NCI-H510A (cell line): Measurements from ENCODE around the gene ACO2.
"Not testable (repeated sequence)": the region's sequence is repeated elsewhere in the genome, so short reads cannot be mapped to it uniquely, and the experiment has no call there.

Source experiments
- DNase-seq: peaks from one replicate; lab custom pipeline; 2025; lab: John Stamatoyannopoulos, UW

Gene ACO2

DNA sequence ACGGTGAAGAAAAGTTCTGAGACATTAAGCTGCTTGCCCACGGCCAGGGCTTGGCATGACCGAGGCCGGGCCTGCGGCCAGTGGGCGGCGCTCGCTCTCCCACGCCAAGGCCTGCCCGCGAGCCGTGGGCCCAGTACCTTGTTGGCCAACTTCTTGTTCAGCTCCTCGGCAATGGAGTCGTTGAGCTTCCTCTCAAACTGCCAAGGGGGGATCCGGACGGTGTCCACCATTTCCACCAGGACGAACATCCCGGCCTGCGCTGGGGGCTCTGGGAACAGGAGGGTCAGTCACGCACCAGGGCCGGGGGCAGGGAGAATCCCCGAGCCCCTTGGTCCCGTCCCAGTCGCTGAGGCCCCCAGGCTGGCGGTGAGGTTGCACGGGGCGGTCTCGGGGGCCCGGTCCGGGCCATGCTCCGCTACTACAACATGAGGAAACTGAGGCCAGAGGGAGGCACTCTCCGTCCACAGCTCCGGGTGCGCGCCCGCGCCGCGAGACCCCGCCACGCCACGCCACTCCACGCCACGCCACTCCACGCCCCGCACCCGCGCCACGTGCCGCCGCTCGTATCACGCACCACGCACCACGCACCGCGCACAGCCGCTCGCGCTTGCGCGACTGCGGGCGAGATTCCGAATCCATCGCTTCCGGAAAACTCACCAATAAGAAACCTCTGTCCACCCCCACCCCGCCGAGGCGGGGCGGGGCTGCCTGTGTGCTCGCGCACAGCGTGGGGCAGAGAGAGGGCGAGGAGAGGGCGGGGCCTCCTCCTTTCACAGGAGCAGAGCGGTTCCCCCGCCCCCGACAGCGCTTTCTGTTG lies 75.1 kb downstream of the ACO2 start, which contains the start of gene POLR3H:
TSS of gene POLR3H (minus strand) at position 617 of the 817 bp plus-strand sequence. CDS start at position 248, 369 bp downstream.
- DNase-seq = peak; percentile 96

DNA sequence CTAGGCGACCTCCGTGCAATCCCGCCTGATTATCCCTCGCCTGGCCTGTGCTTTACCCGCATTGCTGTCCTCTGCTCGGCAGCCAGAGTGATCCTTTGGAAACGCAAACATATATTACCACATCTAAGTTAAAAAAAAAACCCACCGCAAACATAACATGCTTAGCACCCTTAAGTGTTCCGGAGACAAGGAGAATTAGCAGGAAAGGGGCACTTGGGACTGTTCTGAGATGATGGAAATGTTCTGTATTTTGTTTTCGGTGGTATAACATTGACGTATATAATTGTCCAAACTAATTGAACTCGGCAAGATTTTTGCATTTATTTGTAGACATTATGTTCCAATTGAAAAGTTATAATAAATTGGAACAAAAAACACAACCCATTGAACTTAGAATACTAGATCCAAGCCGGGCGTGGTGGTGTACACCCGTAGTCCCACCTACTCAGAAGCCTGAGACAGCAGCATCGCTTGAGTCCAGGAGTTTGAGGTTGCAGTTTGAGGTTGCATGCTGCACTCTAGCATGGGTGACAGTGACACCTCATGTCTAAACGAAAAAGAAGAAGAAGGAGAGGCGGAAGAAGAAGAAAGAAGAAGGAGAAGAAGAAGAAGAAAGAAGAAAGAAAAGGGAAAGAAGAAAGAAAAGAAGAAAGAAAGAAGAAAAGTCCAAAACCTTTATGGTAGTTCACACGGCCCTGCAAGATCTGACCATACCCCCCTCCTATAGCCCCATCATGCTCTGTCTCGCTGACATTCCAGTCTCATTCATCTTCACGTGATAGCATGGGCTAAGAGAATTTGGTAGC lies 76.0 kb downstream of the ACO2 start:
- no peak for DNase-seq

DNA sequence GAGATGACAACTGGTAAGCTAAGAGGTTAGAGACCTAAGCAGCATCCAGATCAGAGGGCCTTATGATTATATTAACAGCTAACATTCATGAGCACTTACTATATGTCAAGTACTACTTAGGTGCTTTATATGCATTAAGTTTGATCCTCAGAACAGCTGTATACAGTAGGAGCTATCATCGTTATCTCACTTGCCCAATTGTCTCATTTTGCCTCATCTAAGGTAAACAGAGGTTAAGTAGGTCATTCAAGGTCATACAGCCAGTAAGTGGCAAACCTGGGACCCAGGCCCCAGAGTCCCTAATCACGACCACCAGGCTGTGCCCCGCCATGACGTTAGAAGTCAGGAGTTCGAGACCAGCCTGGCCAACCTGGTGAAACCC lies 79.9 kb downstream of the ACO2 start:
- DNase-seq = no peak

DNA sequence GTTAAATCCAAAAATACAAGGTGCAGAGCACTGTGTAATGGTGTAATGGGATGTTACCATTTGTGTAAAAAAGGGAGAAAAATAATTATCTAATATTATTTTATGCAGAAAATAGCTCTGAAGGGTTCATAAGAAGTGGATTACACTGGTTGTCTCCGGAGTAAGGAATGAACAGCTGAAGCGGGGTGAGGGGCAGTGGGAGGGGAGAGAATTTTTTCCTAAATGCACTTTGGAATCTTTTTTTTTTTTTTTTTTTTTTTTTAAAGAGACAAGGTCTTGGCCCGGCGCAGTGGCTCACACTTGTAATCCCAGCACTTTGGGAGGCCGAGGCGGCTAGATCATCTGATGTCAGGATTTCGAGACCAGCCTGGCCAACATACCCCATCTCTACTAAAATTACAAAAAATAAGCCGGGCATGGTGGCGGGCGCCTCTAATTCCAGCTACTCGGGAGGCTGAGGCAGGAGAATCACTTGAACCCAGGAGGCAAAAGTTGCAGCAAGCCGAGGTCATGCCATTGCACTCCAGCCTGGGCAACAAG lies 82.1 kb downstream of the ACO2 start:
- no peak for DNase-seq

DNA sequence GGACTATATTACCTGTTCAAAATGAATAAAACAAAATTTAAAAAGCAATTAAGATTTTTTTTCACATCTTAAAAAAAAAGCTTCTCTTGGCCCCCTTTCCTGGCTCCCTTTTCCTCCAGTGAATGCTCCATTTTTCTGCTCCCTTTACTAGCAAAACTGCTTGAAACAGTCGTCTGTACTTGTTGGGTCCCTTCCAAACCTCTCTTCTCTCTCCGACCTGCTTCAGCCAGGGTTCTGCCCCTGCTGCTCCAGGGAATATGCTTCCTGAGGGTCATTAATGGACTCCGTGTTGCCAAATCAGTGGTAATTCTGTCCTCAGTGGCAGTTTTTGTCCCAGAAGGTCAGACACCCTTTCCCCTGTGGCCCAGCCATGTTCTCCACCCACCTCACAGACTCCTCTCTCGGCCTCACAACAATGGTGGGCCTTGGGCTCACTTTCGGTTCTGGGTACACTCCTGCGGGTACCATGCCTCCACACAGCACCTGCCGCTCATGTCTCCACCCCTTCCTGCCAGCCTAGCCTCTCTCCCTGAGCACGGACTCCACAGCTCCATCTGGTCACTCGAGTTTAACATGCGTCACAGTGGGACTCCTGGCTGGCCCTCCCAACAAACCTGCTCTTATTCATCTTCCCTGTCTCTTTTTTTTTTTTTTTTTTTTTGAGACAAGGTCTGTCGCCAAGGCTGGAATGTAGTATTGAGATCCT lies 83.1 kb downstream of the ACO2 start:
- DNase-seq = no peak

DNA sequence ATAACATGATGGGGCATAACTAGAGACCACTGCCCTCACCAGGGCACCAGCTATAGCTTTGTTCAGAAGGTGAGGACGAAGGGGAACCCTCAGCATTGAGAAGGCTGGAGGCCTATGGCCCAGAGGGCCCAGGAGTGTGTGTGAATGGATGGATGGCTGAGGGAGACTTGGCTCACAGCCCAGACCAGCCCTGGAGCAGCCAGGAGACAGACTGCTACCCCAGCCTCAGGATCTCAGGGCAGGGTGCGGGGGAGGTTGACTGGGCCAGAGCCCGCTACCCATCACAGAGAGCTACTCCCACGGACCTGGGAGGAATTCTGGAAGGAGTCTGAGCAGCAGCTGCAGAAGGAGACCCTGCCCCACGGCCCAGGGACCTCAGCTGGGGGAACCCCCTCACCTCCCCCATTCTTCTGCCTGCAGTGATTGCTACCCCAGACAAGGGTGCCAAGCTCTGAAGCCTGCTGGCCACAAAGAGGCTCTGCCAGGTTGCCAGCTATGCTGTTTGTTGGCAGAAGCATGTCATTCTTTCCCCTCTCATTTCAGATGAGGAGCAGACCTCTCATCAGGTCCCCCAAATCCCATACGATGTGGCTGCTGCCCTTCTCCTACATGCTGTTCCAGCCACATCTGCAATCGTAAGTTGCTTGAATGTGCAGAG lies 86.5 kb downstream of the ACO2 start:
- DNase-seq = no peak

DNA sequence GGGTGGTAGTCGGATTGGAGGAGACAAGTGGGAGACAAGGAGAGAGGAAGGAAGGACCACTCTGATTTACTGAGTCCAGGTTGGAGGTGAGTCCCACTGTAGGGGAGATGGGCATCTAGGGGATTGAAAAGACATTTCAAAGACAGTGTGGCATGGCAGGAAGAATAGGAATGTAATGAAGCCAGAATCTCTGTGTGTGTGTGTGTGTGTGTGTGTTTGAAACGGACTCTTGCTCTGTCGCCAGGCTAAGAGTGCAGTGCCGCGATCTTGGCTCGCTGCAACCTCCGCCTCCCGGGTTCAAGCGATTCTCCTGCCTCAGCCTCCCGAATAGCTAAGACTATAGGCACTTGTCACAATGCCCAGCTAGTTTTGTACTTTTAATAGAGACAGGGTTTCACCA lies 87.6 kb downstream of the ACO2 start:
- no peak for DNase-seq

DNA sequence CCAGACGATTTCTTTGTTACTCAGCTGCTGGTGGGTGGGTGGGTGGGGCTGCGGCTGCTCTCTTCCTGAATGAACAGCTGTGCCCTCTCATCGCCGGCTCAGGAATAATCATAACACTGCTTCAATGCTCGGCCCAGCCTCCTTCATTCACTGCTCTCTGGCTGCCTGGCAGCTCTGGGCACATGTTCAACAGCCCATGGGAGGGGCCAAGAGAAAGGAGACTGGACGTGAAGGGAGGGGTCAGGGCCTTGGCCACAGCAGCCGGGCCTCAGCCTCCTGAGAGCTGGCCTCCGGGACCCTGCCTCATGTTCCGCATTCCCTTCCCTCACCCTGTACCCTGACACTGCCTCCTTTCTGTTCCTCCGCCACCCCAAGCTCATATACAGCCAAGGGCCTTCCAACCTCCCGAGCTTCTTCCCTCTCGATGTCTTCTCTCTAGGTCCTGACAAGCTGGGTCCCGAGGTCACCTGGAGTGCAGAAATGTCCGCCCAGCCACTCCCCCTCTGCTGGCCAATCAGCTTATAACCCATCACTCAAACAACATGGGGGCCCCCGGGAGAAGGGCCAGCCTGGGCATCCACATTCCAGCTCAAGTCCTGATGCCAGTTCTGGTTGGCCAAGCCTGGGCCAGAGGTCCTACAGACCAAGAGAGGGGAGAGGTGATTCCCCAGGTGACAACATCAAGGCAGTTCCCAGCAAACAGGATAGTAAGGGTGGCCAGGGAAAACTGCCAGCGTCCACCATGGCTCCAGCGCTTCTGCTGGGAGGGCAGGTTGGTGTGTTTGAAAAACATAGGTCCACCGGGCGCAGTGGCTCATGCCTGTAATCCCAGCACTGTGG lies 88.7 kb downstream of the ACO2 start:
- peak; percentile 58 for DNase-seq

DNA sequence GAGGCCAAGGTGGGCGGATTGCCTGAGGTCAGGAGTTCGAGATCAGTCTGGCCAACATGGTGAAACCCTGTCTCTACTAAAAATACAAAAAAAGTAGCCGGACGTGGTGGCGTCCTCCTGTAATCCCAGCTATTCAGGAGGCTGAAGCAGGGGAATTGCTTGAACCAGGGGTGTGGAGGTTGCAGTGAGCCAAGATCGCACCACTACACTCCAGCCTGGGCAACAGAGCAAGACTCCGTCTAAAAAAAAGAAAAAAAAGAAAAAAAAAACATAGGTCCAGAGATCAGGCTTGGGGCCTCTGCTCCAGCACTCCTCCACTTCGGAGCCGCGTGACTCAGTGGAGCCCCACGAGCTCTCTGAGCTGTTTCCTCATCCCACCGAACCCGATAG lies 89.3 kb downstream of the ACO2 start:
- DNase-seq = not testable (repeated sequence)

DNA sequence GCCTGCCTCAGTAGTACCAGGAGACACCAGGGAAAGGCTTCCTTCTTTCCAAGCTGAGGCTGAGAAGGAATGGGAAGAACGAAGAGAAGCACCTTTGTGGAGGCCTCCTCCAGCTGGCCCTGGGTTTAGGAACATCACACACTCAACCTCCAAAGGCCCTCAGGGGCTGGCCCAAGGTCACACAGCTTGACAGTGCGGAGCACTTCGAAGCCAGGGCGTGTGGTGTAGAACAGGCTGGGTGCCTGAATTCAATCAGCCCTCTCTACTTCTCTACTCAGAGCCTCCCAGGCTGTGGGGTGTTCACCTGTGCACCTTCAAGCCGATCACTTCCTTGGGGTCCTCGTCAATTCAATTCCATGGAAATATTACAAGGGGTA lies 91.2 kb downstream of the ACO2 start:
- DNase-seq = no peak

DNA sequence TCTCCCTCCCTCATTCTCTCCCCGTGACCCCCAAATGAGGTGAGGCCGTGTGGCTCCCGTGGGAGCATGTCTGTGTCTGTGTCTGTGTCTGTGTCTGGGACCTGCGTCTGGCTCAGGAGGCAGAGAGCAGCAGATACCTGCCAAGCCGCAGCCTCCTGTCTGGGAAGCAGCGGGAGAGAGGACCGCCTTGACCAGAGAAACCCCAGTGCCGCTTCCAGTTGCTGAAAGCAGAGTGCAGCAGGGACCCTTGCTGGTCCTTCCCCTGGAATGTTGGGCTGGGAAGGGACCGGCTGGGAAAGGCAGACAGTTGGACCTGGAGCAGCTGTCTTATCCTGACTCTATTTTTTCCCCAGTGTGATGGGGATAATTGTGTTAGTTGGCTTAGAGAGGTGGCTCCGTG lies 92.4 kb downstream of the ACO2 start:
- no peak for DNase-seq

DNA sequence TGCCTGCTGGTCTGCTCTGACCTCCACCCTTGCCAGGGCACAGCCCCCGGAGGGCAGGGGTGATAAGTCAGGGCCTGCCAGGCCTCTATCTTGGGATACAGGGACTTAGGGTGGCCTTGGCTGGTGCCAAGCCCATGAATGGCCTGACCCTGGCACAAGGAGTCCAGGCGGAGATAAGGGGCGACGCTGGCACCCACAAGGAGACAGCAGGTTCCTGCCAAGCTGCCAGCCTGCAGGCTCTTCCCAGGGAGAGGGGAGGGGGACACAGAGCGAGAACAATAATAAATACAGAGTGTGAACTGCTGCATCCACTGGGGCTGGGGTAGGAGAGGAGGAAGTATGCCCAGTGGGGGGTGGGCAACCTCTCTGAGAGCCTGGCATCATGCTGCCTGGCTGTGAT lies 92.9 kb downstream of the ACO2 start:
- DNase-seq = no peak

DNA sequence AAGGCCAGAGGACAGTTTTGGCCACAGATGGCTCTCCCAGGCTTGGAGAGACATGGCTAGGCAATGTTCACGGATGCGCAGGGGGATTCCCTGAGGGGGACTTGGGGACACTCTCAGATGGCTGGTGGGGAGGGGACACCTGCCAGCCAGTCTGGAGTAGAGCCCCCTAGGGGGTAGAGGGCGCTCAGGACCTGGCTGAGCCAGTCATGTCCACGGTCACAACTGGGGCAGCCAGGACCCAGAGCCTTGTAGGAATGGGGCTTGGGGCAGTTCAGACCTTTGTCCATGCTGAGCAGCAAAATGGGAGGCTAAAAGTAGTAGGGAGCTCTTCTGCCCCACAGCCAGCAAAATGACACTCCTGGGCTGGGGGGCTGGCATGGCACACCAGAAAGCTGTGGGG lies 93.5 kb downstream of the ACO2 start:
- no peak for DNase-seq

DNA sequence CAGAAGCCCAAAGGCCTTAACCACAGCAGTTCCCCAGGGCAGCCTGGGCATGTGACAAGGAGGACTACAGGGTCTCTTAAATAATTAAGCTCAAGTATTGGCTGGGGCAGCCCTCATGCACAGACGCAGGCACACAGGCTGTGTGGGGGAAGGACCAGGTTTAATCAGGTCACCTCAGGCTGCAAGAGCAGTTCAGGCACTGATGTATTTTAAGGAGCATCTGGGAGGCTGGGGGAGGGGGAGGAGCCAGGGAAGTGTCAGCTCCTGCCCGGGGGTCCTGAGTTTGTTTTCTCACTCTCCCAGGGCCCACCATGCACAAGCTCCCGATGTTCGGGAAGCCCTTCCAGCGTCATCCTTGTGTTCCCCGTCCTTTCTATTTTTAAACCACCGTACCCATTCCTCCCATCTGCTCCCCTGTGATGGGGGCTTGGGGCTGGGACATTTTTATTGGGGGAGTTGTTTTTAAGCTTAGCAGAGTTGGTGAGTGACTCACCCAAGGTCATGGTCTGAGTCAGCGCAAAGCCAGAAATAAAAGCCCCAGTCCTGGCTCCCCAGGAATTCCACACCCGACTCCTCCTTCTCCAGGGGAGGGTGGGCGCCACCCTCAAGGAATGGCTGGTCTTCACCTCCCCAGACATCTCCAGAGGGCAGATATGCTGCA lies 94.3 kb downstream of the ACO2 start:
- no peak for DNase-seq

DNA sequence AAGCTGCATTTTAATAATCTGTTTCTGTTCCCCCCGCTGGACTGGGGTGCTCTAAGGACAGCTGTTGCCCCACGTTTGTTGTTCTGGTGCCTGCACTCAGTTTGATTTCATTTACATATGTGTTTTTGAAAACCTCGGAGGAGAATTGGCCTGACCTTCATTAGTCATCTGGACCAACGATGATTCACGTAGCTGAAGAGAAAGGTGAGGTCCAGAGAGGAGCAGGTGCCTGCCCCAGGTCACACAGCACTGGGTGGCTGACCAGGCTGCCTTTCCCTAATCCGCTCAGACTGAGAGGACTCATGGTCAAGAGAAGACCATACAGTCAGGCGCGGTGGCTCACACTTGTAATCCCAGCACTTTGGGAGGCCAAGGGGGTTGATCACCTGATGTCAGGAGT lies 95.6 kb downstream of the ACO2 start:
- DNase-seq = no peak

DNA sequence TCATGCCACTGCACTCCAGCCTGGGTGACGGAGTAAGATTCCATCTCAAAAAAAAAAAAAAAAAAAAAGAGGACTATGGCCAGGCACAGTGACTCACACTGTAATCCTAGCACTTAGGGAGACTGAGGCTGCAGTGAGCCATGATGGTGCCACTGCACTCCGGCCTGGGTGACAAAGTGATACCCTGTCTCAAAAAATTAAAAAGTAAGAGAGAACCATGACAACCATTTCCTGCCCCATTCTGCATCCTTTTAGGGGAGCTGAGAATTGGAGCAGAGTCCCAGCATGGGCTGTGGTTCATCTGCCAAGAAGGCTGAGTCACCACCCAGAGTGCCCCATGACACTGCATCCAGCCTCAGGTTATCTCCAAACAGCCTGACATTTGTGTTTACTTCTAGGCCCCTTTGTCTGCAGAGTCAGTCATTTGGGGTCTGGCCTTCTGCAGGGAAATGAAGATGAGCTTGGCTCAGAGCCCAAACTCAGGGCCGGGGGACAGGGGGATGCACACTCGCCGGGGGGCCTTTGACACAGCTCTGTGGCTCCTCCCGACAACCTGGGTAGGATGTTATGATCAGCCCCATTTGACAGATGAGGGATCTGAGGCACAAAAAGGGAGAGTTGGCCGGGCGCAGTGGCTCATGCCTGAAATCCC lies 96.6 kb downstream of the ACO2 start:
- DNase-seq = no peak

DNA sequence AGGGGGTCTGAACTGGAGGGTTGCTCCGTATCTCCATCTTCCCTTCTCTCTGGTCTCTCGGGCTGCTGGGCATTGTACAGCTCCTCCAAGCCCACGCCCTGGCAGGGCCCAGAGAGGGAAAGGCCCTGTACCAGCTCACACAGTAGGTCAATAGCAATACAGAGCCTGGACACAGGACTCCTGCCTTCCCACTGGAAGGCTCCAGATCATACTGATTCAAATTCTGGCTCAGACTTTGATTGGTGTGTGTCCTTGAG lies 98.5 kb downstream of the ACO2 start:
- DNase-seq = no peak

DNA sequence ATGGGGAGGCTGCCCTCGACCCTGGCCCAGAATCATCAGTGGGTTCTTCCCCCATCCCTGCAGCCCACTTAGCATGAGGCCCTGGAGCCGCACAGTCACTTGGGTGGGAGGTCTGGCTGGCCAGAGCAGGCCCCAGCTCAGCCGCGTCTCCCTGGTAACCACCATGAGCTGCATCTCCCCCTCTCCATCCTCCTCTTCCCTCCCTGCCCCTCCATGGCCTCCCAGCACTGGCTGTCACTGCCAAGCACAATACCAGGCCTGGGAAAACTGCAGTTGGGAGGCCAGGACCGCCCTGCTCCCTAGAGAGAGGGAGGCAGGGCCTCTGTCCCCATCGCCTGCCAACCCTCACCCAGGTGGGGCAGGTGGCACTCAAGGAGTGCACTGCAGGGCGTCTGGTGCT lies 99.9 kb downstream of the ACO2 start:
- DNase-seq = no peak

DNA sequence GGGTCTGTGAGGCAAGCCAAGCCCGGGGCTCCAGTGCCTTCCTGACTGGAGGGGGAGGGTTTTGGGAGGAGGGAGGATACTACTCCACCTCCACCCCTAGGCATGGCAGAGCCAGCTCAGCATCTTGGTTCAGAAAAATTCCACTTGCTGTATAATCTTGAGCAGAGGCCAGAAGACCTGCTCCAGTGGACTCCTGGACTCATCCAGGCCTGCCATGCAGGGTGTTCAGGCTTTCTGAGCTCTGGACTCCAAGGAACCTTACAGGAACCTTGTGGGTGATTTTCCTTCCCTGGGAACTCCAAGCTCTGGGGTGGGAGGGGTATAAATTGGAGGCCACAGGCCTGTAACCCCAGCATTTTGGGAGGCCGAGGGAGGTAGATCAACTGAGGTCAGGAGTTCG lies 101.3 kb downstream of the ACO2 start:
- no peak for DNase-seq

DNA sequence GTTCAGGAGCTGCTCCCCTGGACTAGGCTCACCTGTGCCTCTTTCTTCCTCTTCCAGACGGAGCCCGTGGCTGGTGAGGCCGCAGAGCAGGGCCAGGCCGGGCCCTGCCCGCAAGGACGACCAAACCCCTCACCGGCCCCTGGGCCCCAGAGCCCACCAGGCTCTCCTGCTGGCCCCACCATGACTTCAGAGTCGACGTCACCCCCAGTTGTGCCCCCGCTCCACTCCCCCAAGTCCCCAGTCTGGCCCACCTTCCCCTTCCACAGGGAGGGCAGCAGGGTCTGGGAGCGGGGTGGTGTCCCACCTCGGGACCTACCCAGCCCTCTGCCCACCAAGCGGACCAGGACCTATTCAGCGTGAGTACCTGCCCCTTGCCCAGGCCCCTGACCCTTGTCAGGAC lies 102.9 kb downstream of the ACO2 start:
- no peak for DNase-seq
